ENCODE data around the gene ANP32B.
"Not testable (repeated sequence)": the region's sequence is repeated elsewhere in the genome, so short reads cannot be mapped to it uniquely, and the experiment has no call there.

ANP32B gene

GRCh38 chr9:97964901-97965300 is 18.2 kb upstream of the ANP32B start:
- DNase-seq = no peak

- no peak for DNase-seq
Observed at GRCh38 chr9:97966493-97966892, 16.6 kb upstream of the ANP32B start.

- DNase-seq = no peak
Observed at GRCh38 chr9:97969014-97969413, 14.1 kb upstream of the ANP32B start.

GRCh38 chr9:97970165-97970564 is 13.0 kb upstream of the ANP32B start:
- no peak for DNase-seq

- DNase-seq = no peak
Observed at GRCh38 chr9:97972753-97973152, 10.4 kb upstream of the ANP32B start.

- DNase-seq = no peak
Observed at GRCh38 chr9:97975376-97975775, 7.8 kb upstream of the ANP32B start.

GRCh38 chr9:97976633-97977032 is 6.5 kb upstream of the ANP32B start:
- DNase-seq = not testable (repeated sequence)

- no peak for DNase-seq
Observed at GRCh38 chr9:97978371-97979130, 4.6 kb upstream of the ANP32B start.

- DNase-seq = no peak
Observed at GRCh38 chr9:97979788-97980478, 3.2 kb upstream of the ANP32B start.

- DNase-seq = no peak
Observed at GRCh38 chr9:97980479-97980803, 2.7 kb upstream of the ANP32B start.

- no peak for DNase-seq
Observed at GRCh38 chr9:97980918-97981845, 2.0 kb upstream of the ANP32B start.

GRCh38 chr9:97981846-97982682 is 1.1 kb upstream of the ANP32B start:
- no peak for DNase-seq

GRCh38 chr9:97983589-97984187 is 547 bp downstream of the ANP32B start:
- DNase-seq = no peak

- no peak for DNase-seq
Observed at GRCh38 chr9:97984188-97985057, 1.3 kb downstream of the ANP32B start.

- no peak for DNase-seq
Observed at GRCh38 chr9:97985058-97985861, 2.1 kb downstream of the ANP32B start.

- DNase-seq = no peak
Observed at GRCh38 chr9:97987487-97987886, 4.3 kb downstream of the ANP32B start.

GRCh38 chr9:97990259-97990658 is 7.1 kb downstream of the ANP32B start:
- DNase-seq = no peak

GRCh38 chr9:97991818-97992217 is 8.7 kb downstream of the ANP32B start:
- DNase-seq = no peak

- no peak for DNase-seq
Observed at GRCh38 chr9:97992219-97992618, 9.1 kb downstream of the ANP32B start.

- DNase-seq = no peak
Observed at GRCh38 chr9:97993000-97993399, 9.9 kb downstream of the ANP32B start.

Measured in NCI-H1417 treated with DMSO at 0.1 percent for 48 hours (cell line).